EL (cell line): Measurements from ENCODE around the gene ATP11C.
A peak's percentile ranks its signal among the peaks of the same experiment; 100 is the strongest.
"Not testable (repeated sequence)": the region's sequence is repeated elsewhere in the genome, so short reads cannot be mapped to it uniquely, and the experiment has no call there.

Experiments used
- DNase-seq: peaks from one replicate; pipeline ENCODE4 v3.0.0-alpha.2; 2016

ATP11C gene

GRCh38 chrX:139692908-139693307 lies 239.9 kb downstream of the ATP11C start:
- no peak for DNase-seq

DNA sequence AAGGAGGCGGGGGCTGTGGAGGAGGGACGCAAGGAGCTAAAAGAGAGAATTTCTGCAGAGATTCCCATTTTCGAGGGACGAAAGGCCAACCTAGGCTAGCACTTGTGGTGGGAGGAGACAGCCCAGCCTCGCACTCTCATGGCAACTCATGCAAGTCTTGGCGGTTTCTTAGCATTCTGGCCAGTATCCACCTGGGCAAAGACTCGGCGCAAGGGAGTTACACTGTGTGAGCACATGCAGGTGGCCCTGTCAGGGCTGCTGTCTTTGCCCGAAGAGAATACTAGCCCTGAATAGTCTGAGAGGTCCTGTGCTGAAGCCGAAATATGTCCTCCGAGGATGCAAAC lies 240.4 kb downstream of the ATP11C start:
- no peak for DNase-seq

DNA sequence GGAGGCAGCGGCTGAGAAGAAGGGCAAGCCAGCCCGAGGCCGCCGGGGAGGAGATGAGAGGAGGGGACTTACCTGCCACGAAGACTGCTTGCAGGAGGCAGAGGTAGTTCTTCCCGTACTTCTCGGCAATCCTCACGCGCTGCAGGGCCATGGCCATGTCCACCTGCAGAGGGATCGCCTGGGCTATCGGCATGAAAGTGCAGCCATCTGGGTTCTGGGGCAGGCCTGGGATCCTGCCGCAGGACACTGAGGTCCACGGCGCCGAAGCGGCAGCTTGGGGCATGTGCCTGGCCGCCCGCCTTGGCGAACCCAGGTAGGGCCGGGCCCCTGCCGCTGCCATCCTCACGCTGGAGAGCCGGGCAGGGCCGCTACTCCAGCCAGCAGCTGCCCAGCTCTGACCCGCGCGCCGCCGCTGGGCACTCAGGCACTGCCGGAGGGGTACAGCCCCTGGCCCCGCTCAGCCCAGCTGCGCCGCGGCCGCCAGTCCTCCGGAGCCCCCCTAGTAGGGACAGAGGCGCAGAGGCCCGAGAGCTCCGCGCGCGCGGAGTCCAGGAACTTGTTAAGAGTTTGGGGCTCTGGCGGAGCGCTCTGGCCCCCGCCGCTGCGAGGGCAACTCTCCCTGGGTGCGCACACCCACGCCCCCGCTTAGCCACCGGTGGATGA lies 240.9 kb downstream of the ATP11C start:
- DNase-seq = peak; percentile 3

GRCh38 chrX:139691493-139691842 lies 241.4 kb downstream of the ATP11C start:
- DNase-seq = peak; percentile 4

GRCh38 chrX:139685175-139685574 lies 247.7 kb downstream of the ATP11C start:
- DNase-seq = not testable (repeated sequence)

- DNase-seq = no peak
Observed at GRCh38 chrX:139680356-139680755, 252.5 kb downstream of the ATP11C start.
